ENCODE results near the gene VPS72. TPM values are rescaled to one million over a fixed set of nuclear protein-coding genes. Genes with fewer than 3 reads are reported as not detected.

Gene VPS72
- total and polyA plus RNA-seq, 10 of the 15 experiments (the other 5 are each of a cell fraction or from before 2014, with no cell fraction given), result 6.7 to 77.8 (median 58.1) TPM

DNA sequence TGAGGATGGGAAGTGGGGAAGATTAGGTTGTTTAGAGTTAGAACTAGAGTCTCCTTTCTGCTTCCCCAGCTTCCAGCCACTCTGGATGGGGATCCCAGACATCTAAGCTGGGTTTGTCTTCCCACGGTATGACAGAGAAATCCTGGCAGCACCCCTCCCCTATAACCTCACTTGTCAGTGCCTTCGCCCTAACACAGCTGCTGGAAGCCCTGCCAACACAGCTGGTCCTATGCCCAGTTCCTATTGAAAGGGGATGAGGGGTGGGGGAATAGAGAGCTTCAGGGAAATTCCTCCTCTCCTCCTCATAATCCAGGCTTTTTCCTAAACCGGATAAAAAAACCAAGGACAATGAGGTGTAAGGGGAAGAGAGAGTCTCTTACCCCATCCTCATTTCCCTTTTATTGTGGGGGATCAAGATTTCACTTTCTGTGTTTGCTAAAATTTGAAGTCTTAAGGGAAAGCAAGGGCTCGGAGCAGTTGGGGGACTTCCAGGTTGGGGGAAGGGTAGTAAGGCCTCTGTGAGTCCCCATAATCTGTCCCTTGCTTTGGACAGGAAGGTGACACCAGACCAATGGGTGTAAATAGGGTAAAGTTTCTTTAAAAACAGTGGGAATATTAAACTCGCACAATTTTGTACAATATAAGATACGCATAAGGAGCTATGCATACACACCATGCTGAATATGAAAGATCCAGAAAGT, 14.8 kb downstream of the VPS72 start:
- in situ Hi-C loops (cut with MboI) (no loop called here), intact Hi-C loops (cut with micrococcal nuclease; ENCODE audit: unreplicated experiment) (no loop called here)
- no peaks in the 10 kb centered on the region for H3K79me2 ChIP-seq (ENCODE audit: control insufficient read depth, insufficient read depth, low read length)
- ATAC-seq (no peak), FAIRE-seq (no peak), DNase-seq (ENCODE audit: low read depth, low spot score) (no peak)
- BruUV-seq (replicated peaks), result TSS peak; percentile 29
- ChIA-PET POLR2A (interaction anchor here (0.5 to 0.6 kb wide), 2 partner anchors 148 to 165 kb away, joined by 3 to 4 read pairs; no protein-coding TSS in a partner anchor), CTCF (interaction anchor here (0.9 to 2.7 kb wide), 5 partner anchors 13 to 104 kb away, joined by 3 to 11 read pairs (median 3); partner anchors contain the start of genes GABPB2, TNFAIP8L2 and VPS72), SMC1A (ENCODE audit: uncharacterized antibody, unreplicated experiment) (interaction anchor here (1.2 kb wide), 1 partner anchor 12 kb away, joined by 3 read pairs; no protein-coding TSS in a partner anchor), RAD21 (ENCODE audit: unreplicated experiment) (interaction anchor here (1.0 to 1.1 kb wide), 2 partner anchors 15 to 18 kb away, joined by 3 read pairs; partner anchors contain the start of genes TNFAIP8L2 and VPS72)
- H2AFZ ChIP-seq (ENCODE audit: control insufficient read depth, low read depth, low read length), result no peak overlapping the region
- no peaks in the 10 kb centered on the region for H3K4me1 ChIP-seq (ENCODE audit: control insufficient read depth, insufficient read depth, low read length)
- H3K4me3 ChIP-seq, result no peak overlapping the region
- WGBS (ENCODE audit: insufficient coverage, insufficient replicate concordance, low lambda C conversion rate, missing lambda C conversion rate), result 77% methylated on average over 6 of the region's 6 CpGs
- TF ChIP-seq IKZF2 (IDR thresholded peaks at IDR 0.05), result no peak
- no peak for TF ChIP-seq MEF2A (IDR thresholded peaks at IDR 0.05; ENCODE audit: insufficient read depth, low read depth, low read length)
- no peak for TF ChIP-seq BCLAF1 (IDR thresholded peaks at IDR 0.05)
- no peak for TF ChIP-seq EP300 (IDR thresholded peaks at IDR 0.05; ENCODE audit: borderline replicate concordance in 1 of 2, control insufficient read depth in 1 of 2, low read depth in 2 of 2, low read length in 2 of 2)
- peak; percentile 13; the same call in 1 of the 2 replicates for TF ChIP-seq SPI1 (IDR thresholded peaks at IDR 0.05; ENCODE audit: borderline replicate concordance, insufficient read depth, low read depth, low read length)
- no peak for TF ChIP-seq TBL1XR1 (IDR thresholded peaks at IDR 0.05; ENCODE audit: low read depth, low read length)
- H3K9me3 ChIP-seq (replicated peaks; ENCODE audit: control insufficient read depth, insufficient read depth, low read length), result no peaks in the 10 kb centered on the region
- no peaks in the 10 kb centered on the region for H3K27me3 ChIP-seq (replicated peaks in 1 of 2; ENCODE audit: control insufficient read depth in 2 of 2, insufficient read depth in 2 of 2, low read length in 1 of 2)
- no peaks in the 10 kb centered on the region; the same call in 1 of the 2 replicates for H4K20me1 ChIP-seq (ENCODE audit: control insufficient read depth, insufficient read depth)
- no peak overlapping the region for H3K9ac ChIP-seq (ENCODE audit: control insufficient read depth, insufficient read depth, low read length)
- peaks cover 11% of the 10 kb centered on the region in 2 experiments; a peak in 3 of 4 replicates for H3K36me3 ChIP-seq (ENCODE audit: control insufficient read depth in 2 of 2, insufficient read depth in 2 of 2, low read length in 1 of 2)
- no peak overlapping the region for H3K27ac ChIP-seq (ENCODE audit: control insufficient read depth, insufficient read depth)
- H3K4me2 ChIP-seq (ENCODE audit: control insufficient read depth, insufficient read depth), result no peak overlapping the region
